ENCODE data around the gene TMIGD1.

GRCh38 chr17:30379903-30380381 is 46.1 kb upstream of the TMIGD1 start:
- TF ChIP-seq TARDBP (IDR thresholded peaks at IDR 0.05) (no peak), LEF1 (IDR thresholded peaks at IDR 0.05; ENCODE audit: borderline replicate concordance) (no peak), SUZ12 (IDR thresholded peaks at IDR 0.05) (no peak), ARNT (IDR thresholded peaks at IDR 0.05) (no peak), SP1 (IDR thresholded peaks at IDR 0.05) (no peak)
